NB4 (cell line): ENCODE measurements around the gene CIT.

Source experiments
- CTCF ChIP-seq: IDR thresholded peaks from one replicate; pipeline ENCODE4 v1.5.1; 2012; ENCODE audit warnings: low read depth, low read length
- MAX ChIP-seq: IDR thresholded peaks from 2 replicates; pipeline ENCODE4 v1.6.1; 2011; ENCODE audit warnings: low read depth, low read length
- POLR2A ChIP-seq: IDR thresholded peaks from 2 replicates; pipeline ENCODE4 v1.6.1; 2011; ENCODE audit warnings: mild to moderate bottlenecking; ENCODE audit not compliant: insufficient read length; ENCODE audit errors: extremely low read depth

GRCh38 chr12:119868992-119869391, 8.1 kb downstream of the CIT start:
- no peak for TF ChIP-seq CTCF
- TF ChIP-seq POLR2A, result no peak
- TF ChIP-seq MAX, result no peak
